GM10266 (cell line): Measurements from ENCODE around the gene UGT1A3.

Experiments used
- DNase-seq: peaks from one replicate; pipeline ENCODE4 v3.0.0; 2012; ENCODE audit errors: extremely low spot score
- CTCF ChIP-seq: IDR thresholded peaks from 2 replicates; pipeline ENCODE4 v1.5.1; 2012; ENCODE audit warnings: mild to moderate bottlenecking, low read depth; ENCODE audit not compliant: control insufficient read depth, insufficient read depth; ENCODE audit errors: missing control alignments

UGT1A3 gene

GRCh38 chr2:233791883-233792329, 63.1 kb downstream of the UGT1A3 start:
- TF ChIP-seq CTCF: no peak
- DNase-seq: no peak

GRCh38 chr2:233792720-233793119, 63.9 kb downstream of the UGT1A3 start:
- no peak for DNase-seq
- no peak for TF ChIP-seq CTCF

GRCh38 chr2:233793465-233794127, 64.8 kb downstream of the UGT1A3 start:
- no peak for DNase-seq
- TF ChIP-seq CTCF: no peak

GRCh38 chr2:233794128-233794658, 65.4 kb downstream of the UGT1A3 start:
- TF ChIP-seq CTCF: no peak

GRCh38 chr2:233795735-233796171, 66.9 kb downstream of the UGT1A3 start:
- no peak for DNase-seq
- no peak for TF ChIP-seq CTCF

More at GRCh38 chr2:233794128-233794658, 65.4 kb downstream of the UGT1A3 start:
- no peak for DNase-seq

GRCh38 chr2:233796254-233796653, 67.4 kb downstream of the UGT1A3 start:
- no peak for TF ChIP-seq CTCF
- DNase-seq: no peak
